Brain pericyte (primary cell): Measurements from ENCODE around the gene ATRAID.

Source experiments
- DNase-seq: peaks from one replicate; pipeline ENCODE4 v3.0.0-alpha.2; 2012; ENCODE audit warnings: low read depth, low spot score

ATRAID gene

DNA sequence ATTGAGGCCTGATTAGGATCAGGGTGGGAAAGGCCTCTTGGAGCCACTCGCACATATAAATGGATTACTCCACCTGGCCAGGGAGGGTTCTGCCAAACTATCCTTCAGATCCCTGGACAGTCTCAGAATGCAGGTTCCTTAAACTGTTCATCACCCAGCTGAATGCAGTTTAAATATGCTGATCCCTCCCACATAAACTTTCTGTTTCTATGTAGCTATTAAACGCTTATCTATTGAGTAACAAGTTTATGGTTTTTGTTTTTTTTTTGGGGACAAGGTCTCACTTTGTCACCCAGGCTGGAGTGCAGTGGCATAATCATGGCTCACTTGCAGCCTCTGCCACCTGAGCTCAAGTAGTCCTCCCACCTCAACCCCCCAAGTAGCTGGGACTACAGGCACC is 7.2 kb downstream of the ATRAID start:
- no peak for DNase-seq

DNA sequence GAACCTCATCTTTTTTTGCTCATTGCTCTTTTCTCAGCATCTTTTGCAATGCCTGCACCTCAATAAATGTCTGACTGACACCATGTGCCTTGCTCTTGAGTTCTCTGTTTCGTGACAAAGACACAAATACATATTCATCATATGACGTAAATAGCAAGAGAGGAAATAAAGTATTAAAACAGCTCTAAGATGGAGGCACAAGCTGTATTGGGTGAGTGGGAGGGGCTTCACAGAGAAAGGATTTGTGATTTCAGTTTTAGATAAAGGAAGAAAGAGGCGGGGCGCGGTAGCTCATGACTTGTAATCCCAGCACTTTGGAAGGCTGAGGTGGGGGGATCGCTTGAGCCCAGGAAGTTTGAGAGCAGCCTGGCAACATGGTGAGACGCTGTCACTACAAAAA is 8.2 kb downstream of the ATRAID start:
- no peak for DNase-seq

DNA sequence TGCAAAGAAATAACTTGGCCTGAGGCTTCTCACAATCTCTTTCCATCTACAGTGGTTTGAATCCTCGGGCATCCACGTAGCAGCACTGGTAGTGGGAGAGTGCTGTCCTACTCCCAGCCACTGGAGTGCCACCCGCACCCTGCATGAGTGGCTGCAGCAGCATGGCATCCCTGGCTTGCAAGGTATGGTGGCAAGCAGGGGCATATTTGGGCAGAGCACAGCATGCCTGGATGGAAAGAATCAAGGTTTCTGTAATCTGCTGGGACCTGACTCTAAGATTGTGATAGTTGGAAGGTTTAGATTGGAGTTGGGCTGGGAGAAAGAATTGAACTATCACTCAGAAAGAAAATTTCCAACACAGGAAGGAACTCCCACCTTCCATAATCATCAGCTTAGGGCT is 9.3 kb downstream of the ATRAID start:
- no peak for DNase-seq

DNA sequence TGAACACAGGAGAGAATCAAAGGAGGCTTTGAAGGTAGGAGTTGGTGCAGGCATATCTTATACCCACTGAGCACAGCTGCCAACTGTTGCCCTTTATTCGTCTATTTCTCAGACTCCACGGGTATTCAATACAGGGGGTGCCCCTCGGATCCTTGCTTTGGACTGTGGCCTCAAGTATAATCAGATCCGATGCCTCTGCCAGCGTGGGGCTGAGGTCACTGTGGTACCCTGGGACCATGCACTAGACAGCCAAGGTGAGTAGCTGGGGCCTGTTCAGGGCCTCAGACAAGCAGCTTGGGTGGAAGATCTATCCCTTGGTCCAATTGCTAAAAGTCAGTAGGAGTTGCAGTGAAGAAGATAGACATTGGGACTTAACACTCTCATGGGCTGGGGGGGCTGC is 10.6 kb downstream of the ATRAID start:
- no peak for DNase-seq

DNA sequence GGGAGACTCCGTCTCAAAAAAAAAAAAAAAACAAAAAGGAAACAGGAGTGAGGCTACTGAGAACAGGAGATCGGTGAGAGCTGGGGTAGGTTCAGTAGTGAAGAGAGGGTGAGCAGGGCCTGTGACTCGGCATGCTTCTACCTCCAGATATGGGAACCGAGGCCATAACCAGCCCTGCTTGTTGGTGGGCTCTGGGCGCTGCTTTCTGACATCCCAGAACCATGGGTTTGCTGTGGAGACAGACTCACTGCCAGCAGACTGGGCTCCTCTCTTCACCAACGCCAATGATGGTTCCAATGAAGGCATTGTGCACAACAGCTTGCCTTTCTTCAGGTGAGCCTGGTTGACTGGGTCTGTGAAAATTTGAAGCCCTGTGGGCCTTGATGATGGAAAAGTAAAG is 11.6 kb downstream of the ATRAID start:
- DNase-seq = no peak

DNA sequence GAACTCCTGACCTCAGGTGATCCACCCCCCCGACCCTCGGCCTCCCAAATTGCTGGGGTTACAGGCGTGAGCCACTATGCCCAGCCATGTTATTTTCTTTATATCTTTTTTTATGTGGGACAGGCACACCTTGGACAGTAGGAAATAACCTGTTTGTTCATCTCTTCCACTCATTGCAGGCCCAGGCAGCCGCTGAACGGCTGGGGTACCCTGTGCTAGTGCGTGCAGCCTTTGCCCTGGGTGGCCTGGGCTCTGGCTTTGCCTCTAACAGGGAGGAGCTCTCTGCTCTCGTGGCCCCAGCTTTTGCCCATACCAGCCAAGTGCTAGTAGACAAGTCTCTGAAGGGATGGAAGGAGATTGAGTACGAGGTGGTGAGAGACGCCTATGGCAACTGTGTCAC is 13.7 kb downstream of the ATRAID start:
- DNase-seq = no peak

DNA sequence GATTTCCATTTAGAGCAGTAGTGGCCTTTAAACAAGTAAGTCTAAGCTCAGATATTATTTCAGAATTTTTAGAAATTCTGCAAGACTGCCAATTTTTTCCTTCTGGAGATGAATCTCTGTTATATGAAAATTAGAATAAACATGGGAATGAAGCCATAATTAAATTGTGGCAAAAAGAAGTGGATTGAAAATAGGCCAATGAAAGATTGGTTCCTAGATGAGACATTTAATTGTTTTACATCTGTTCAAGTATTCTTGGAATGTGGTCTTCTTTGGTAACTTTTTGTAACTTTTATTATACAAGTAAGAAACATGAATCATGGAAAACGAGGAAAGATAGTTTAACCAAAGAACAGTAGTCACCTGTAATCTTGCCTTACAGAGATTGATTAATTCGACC is 15.7 kb downstream of the ATRAID start:
- DNase-seq = no peak

DNA sequence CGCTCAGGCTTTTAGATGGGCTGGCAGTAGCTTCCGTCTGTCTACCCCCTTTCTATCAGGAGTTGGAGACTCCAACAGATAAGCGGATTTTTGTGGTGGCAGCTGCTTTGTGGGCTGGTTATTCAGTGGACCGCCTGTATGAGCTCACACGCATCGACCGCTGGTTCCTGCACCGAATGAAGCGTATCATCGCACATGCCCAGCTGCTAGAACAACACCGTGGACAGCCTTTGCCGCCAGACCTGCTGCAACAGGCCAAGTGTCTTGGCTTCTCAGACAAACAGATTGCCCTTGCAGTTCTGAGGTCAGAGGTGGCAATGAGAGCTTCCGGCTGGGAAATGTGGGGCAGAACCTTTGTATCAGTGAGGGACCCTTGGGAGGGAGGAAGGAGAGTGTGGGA is 20.1 kb downstream of the ATRAID start:
- DNase-seq = no peak

DNA sequence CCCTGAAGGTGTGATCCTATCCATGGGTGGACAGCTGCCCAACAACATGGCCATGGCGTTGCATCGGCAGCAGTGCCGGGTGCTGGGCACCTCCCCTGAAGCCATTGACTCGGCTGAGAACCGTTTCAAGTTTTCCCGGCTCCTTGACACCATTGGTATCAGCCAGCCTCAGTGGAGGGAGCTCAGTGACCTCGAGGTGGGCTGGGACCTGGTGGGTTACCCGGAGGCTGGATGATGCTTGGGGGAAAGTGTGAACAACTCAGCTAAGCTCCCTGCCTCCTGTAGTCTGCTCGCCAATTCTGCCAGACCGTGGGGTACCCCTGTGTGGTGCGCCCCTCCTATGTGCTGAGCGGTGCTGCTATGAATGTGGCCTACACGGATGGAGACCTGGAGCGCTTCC is 21.5 kb downstream of the ATRAID start:
- no peak for DNase-seq

DNA sequence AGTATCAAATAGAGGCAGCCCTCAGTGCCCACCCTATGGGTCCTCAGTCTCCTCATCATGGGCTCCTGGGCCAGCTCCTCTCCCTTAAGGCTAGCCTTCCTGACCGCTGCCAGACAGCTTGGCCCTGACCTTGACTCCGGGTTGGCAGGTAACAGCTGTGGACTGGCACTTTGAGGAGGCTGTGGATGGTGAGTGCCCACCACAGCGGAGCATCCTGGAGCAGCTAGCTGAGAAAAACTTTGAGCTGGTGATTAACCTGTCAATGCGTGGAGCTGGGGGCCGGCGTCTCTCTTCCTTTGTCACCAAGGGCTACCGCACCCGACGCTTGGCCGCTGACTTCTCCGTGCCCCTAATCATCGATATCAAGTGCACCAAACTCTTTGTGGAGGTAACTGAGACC is 24.3 kb downstream of the ATRAID start:
- no peak for DNase-seq

DNA sequence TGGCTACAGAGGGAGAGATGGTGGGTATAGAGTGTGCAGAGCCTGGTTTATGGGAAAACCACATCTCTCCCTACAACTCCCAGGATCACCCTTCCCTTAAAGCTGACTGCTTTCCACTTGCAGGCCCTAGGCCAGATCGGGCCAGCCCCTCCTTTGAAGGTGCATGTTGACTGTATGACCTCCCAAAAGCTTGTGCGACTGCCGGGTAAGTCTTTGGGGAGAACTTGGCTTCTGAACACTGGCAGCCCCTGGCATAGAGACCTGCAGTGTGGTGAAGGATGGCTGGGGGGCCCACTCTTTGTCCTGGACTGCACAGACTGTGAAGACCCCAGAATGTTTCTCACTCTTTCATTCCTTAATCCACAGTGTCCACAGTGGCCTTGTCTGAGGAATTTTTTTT is 24.8 kb downstream of the ATRAID start:
- DNase-seq = no peak

DNA sequence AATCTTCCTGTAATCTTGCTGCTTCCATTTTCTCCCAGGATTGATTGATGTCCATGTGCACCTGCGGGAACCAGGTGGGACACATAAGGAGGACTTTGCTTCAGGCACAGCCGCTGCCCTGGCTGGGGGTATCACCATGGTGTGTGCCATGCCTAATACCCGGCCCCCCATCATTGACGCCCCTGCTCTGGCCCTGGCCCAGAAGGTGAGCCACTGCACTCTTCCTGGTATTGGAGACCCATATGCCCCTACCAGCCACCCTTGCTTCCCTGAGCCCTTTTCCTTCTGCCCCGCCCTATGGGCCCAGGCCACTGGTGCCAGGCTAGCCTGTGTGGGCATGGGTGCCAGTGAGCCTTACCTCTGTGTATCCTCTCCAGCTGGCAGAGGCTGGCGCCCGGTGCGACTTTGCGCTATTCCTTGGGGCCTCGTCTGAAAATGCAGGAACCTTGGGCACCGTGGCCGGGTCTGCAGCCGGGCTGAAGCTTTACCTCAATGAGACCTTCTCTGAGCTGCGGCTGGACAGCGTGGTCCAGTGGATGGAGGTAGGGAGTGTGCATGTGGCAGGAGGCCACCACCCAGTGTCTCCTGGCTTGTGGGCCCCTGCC is 25.6 kb downstream of the ATRAID start:
- no peak for DNase-seq

DNA sequence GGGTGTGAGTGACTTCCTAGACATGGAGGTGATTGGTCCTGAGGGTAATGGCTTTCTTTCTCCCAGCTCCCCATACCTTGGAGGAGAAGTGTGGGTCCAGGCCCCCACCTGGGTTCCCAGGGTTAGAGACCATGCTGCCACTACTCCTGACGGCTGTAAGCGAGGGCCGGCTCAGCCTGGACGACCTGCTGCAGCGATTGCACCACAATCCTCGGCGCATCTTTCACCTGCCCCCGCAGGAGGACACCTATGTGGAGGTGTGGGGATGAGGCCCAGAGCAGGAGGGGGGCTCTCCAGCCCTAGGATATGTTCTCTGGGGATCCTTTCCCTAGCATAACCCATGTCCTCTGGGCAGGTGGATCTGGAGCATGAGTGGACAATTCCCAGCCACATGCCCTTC is 27.1 kb downstream of the ATRAID start:
- no peak for DNase-seq

DNA sequence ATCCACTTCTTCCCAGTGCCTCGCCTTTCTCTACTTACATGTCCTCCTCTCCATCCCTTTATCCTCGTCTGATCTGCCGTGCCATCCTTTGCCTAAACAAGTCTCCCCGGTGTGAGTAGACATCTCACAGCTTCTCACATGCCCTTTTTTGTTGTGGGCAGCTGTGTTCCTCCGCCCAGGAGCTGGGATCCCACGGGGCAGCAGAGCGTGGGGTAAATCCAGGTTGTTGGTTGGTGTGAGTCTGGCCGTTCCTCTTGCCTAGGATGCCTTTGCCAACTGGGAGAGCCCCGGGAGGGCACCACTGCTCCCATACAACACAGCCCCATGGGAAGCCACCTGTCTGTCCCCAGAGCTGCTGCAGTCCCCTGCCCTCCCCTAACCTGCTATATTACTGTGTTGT is 28.6 kb downstream of the ATRAID start:
- no peak for DNase-seq

DNA sequence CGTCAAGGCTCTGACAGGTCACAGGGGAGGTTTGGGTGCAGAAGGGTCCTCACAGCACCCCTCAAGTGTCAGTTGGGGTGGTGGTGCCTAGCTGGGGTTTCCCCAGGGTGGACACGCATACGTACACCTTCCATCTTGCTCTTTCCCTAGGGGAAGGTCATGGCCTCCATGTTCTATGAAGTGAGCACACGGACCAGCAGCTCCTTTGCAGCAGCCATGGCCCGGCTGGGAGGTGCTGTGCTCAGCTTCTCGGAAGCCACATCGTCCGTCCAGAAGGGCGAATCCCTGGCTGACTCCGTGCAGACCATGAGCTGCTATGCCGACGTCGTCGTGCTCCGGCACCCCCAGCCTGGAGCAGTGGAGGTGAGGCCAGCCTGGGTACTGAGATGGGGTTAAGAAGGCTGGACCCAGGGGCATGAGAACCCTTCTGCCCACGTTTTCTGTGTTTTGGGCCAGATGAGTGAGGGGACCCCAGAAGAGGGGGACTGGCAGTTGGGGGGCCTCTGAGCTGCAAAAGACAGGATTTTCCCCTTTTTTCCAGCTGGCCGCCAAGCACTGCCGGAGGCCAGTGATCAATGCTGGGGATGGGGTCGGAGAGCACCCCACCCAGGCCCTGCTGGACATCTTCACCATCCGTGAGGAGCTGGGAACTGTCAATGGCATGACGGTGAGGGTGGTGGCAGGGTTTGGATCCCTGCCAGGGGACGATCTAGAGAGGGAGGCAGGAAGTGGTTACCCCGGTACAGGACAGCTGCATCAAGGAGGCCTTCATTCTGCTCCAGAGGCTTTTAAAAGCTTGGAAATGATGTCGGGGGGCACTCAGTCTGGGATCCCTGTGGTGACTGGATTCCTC is 30.1 kb downstream of the ATRAID start:
- DNase-seq = no peak

DNA sequence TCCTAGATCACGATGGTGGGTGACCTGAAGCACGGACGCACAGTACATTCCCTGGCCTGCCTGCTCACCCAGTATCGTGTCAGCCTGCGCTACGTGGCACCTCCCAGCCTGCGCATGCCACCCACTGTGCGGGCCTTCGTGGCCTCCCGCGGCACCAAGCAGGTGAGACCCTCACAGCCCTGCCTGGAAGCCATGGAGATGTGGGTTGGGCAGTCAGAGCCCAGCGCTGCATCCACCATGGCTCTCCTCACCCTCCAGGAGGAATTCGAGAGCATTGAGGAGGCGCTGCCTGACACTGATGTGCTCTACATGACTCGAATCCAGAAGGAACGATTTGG is 30.7 kb downstream of the ATRAID start:
- no peak for DNase-seq

DNA sequence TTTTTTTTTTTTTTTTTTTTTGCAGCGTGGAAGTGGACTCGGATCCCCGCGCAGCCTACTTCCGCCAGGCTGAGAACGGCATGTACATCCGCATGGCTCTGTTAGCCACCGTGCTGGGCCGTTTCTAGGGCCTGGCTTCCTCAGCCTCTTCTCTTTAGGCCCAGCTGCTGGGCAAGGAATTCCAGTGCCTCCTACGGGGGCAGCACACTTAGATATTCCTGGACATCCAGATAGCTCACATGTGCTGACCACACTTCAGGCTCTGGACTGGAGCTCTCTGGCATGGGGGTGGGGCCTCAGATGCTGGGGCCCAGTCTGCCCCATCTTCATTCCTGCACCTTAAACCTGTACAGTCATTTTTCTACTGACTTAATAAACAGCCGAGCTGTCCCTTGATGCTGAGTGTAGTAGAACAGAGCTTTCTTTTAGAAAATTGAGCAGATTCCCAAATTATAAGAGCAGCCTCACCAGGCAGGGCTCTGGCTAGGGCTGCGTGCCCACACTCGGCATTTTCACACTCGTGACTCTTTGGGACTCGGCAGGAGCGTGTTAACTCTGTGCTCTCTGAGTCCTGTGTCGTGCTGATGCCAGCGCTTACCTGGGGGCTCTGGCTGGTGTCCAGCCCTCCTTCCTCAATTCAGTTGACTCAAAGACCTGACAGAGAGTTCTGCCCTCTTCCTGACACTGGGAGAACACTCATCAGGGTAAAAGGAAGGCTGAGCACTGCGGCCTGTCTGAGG is 31.7 kb downstream of the ATRAID start:
- DNase-seq = no peak

DNA sequence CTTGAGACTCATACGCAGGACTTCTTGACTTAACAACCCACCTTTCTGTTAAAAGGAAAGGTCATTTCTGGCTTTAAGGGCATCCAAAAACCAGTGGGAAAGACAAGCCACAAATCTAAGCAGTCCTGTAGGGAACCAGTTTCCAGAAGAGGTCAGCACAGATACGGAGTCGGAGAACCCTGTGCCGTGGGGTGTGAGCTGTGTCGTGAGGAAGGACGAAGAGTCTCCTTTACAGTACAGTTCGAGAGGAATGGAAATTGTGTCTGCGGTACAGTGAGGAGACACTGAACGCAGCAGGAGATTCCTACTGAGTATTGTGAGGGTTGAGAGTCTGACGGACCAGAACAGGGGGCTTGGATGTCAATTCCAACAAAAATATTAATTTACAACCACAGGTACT is 33.3 kb downstream of the ATRAID start:
- no peak for DNase-seq

DNA sequence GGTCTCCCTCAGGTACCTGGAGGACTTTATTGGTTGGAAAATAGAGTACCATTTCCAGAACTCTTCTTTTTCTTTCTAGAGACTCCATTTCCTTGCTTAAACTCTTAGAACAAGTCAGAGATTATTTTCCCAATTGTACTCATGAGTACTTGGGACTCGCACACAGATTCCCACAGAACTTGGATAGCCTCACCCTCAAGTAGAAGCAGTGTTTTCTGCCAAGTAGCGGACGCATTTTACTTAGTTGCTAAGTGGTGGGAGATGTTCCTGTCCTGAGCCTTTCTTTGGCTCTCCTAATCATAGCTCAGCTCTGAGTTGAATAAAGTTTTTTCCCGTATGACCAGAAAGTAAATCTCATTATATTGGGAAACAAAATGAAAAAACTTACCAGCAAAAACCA is 33.8 kb downstream of the ATRAID start:
- no peak for DNase-seq

DNA sequence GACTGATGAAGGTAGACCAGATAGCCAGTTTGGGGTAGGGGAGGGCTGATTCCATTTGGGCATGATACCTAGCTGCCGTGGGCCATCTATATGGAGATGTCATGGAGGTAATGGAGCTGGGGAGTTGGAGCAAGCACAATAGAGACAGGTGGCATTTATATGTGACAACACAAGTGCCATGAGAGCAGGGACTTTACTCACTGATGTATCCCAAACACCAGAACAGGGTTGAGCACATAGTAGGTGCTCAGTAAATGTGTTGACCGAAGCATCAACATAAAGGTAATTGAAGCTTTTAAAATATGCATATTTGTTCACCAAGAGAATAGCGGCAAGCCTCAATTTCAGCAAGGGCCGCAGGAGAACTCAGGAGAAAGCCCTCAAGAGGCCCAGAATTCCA is 36.1 kb downstream of the ATRAID start:
- no peak for DNase-seq

DNA sequence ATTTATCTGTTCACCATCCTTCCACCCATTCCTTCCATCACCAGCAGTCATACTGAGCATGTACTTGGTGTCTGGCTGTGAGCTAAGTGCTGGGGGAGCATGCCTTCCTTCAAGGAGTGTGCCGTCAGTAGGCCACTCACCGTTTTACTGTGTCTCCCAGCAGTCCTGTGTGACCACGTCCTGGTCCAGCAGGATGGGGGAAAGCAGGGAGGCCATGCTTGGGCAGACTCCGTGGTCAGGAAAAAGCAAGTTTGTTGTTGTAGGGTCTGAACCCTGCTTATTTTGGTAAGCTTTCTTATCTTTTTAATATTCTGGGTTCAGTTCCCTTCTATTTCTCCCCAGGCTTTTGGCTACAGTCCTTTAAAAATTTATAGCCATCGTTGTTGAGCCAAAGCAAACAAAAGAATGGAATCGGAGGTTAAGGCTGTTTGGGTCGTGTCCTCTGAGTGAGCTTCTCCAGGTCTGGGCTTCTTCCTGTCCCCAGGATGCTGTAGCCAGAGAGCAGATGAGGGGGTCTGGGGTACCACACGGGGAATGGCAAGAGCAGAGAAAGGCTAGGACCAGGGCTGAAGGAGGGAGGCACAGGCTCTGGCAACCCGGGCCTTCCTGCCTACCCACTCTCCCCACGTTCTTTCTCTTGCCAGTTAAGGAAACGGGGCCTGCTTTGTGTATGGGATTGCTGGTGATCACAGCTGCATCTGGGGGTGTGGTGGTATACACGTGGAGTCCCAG is 37.5 kb downstream of the ATRAID start:
- DNase-seq = no peak

DNA sequence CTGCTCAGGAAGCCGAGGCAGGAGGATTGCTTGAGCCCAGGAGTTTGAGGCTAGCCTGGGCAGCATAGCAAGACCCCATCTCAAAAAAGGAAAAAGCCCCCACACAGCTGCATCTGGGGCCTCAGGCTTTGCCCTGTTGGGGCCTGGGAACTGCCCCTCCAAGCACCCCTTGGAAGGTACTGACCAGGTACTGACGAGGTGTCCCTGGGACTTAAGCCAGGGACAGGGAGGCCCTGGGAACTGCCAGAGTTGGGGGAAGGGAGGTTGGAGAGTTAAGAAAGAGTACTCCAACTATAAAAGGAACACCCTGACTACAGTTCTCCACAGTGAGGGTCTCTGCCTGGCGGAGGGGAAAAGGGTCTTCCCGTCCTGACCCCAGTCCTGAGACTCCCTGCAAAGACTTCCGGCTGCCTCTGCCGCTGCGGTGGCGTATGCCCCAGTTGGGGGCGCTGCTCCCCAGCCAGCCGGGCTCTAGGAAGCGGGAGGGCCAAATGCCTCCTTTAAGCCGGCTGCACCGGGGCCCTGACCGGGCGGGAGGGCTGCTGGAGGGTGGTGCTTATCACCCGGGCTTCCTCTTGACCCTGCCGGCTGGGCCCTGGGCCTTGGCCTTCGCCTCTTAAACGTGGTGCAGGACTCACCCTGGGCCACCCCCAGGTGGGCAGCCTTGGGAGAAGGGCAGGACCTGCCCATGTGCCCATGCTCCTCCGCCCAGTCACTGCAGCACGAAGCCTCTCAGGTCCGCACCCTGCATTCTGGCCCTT is 38.2 kb downstream of the ATRAID start:
- DNase-seq = no peak
